Heart left ventricle (tissue), 13 donors: Measurements from ENCODE around the gene NKAIN2.

Experiments used
- CTCF ChIP-seq, 12 donors: fragments of 200-600 bp; sonication (generic) in 4 of 12; IDR thresholded peaks; one replicate each; pipeline versions ENCODE4 v1.5.0 to v1.8.0; 2018 to 2022; ENCODE audit warnings: antibody characterized with exemption in 12 of 12, mild to moderate bottlenecking in 5 of 12
- POLR2A ChIP-seq, 2 donors: fragments of 450-650 bp; IDR thresholded peaks; one replicate each; pipeline ENCODE4 v1.6.1; 2017; ENCODE audit warnings: antibody characterized with exemption in 2 of 2, mild to moderate bottlenecking in 2 of 2, moderate library complexity in 2 of 2
- donor health status: ischemic (EF 13 %, LVEDD 7.1; RV severe dilation, severe dysfunction).
- donor health status: DM: no; HTN: yes; CAD: no.
- donor health status: DM: no; HTN: no; CAD: no.
- donor health status: ischemic (EF 25% LVEDD 6.9; RV normal size, moderate dysfunction).
- donor health status: ischemic (EF 25% LVEDD 5.7; RV mildly dilated, moderate dysfunction).
- donor health status: ischemic (EF 35%, LVEDD 5.7; RV mildly dilated, moderate dysfunction).
- donor health status: nonischemic (EF 11% LVEDD 7.7; RV severe dilation, severe dysfunction).
- donor health status: DM: yes; HTN: yes; CAD: no.
- donor health status: PGD.
- donor health status: ischemic (EF 29% LVEDD 5.4; RV normal size, mild dysfunction).
- donor health status: nonischemic (EF 23%, LVEDD 6.1; RV moderate dilation, normal function).

DNA sequence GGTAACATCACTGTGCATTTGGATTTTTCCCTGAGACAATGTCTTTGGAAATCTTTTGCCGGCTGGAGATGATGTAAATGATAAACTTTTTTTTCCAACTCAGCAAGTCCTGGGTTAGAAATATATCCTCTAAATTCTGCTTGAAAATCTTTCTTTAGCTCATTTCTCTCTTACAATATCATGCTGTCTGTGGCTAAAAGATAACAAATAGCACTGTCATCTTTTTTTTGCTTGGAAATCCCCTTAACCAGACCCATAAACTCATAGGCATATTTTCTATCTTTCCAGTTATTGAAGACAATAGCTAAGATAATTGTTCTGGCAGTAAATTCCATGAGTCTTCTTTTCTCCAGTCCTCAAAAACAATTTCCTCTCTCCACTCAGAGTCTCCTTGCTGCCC lies 481.5 kb downstream of the NKAIN2 start:
- TF ChIP-seq CTCF (IDR thresholded peaks at IDR 0.05) (no peak), POLR2A (IDR thresholded peaks at IDR 0.05) (no peak)
